OCI-LY7 (cell line): ENCODE measurements around the gene KHSRP. TPM values are rescaled to one million over a fixed set of nuclear protein-coding genes. Genes with fewer than 3 reads are reported as not detected.

Source experiments
- BruUV-seq: library from RNA; stranded (reverse); fragments of 400-500 nt; replicated peaks from 2 replicates; lab custom pipeline; 2021; lab: Mats Ljungman, UMichigan
- CTCF ChIA-PET: fragments of 300-600 bp; sonication (Branson Sonifier 250); formaldehyde crosslinking; loops from one replicate; lab custom pipeline; 2022; ENCODE audit warnings: antibody characterized with exemption; ENCODE audit not compliant: unreplicated experiment; lab: Charles Lee
- POLR2A ChIA-PET: fragments of 300-600 bp; sonication (Branson Sonifier 250); formaldehyde crosslinking; loops from one replicate; lab custom pipeline; 2022; ENCODE audit warnings: antibody characterized with exemption; lab: Charles Lee
- DNase-seq: peaks from one replicate; pipeline ENCODE4 v3.0.0-alpha.2; 2015; ENCODE audit warnings: low spot score
- H2AFZ ChIP-seq: fragments of 200-600 bp; sonication (generic), shearing (Covaris generic); 2 replicates; pipeline ENCODE4 v1.6.1; 2014; ENCODE audit warnings: mild to moderate bottlenecking, antibody characterized with exemption, low read length, moderate library complexity
- H3K27ac ChIP-seq: fragments of 200-600 bp; sonication (generic); 2 replicates; pipeline ENCODE4 v1.5.1; 2014; ENCODE audit warnings: mixed run types, low read depth, mild to moderate bottlenecking, moderate library complexity, low read length, inconsistent platforms; ENCODE audit not compliant: poor library complexity, severe bottlenecking
- H3K36me3 ChIP-seq: fragments of 200-600 bp; sonication (generic); 2 replicates; pipeline ENCODE4 v1.6.1; 2014; ENCODE audit warnings: mild to moderate bottlenecking, antibody characterized with exemption, low read length, moderate library complexity, mixed read lengths; ENCODE audit not compliant: insufficient read depth
- H3K4me1 ChIP-seq: fragments of 200-600 bp; sonication (generic); 2 replicates; pipeline ENCODE4 v1.5.1; 2014; ENCODE audit warnings: mild to moderate bottlenecking, low read length; ENCODE audit not compliant: insufficient read depth, poor library complexity, severe bottlenecking
- H3K4me2 ChIP-seq: fragments of 200-600 bp; sonication (generic); 2 replicates; pipeline ENCODE4 v1.6.1; 2014; ENCODE audit warnings: mild to moderate bottlenecking, low read length
- H3K4me3 ChIP-seq: fragments of 200-600 bp; sonication (generic); 2 replicates; pipeline ENCODE4 v1.5.1; 2014; ENCODE audit warnings: mild to moderate bottlenecking, low read depth, low read length; ENCODE audit not compliant: poor library complexity, severe bottlenecking
- H3K79me2 ChIP-seq: fragments of 200-600 bp; sonication (generic); 2 replicates; pipeline ENCODE4 v1.6.1; 2016; ENCODE audit warnings: low read depth, mild to moderate bottlenecking, low read length, moderate library complexity, mixed read lengths; ENCODE audit not compliant: insufficient read depth
- H3K9me2 ChIP-seq: fragments of 200-600 bp; sonication (generic); 2 replicates; pipeline ENCODE4 v1.6.1; 2016; ENCODE audit warnings: mild to moderate bottlenecking, low read length, mixed read lengths; ENCODE audit not compliant: insufficient read depth
- H3K9me3 ChIP-seq: fragments of 200-600 bp; sonication (generic); 2 replicates; pipeline ENCODE4 v1.6.1; 2014; ENCODE audit warnings: mild to moderate bottlenecking, mixed run types, low read length, mixed read lengths
- H4K20me1 ChIP-seq: fragments of 200-600 bp; sonication (generic); 2 replicates; pipeline ENCODE4 v1.6.1; 2014; ENCODE audit warnings: mild to moderate bottlenecking, antibody characterized with exemption, low read length, moderate library complexity, mixed read lengths; ENCODE audit not compliant: insufficient read depth
- EZH2phosphoT487 ChIP-seq: fragments of 200-600 bp; sonication (generic); IDR thresholded peaks from 2 replicates; pipeline ENCODE4 v1.6.1; 2018; ENCODE audit warnings: low read depth, borderline replicate concordance, mild to moderate bottlenecking, mixed run types, antibody characterized with exemption, low read length, moderate library complexity, mixed read lengths
- intact Hi-C: fragments of 100-400 bp; cut with micrococcal nuclease; formaldehyde crosslinking; loops from one replicate; pipeline ENCODE4 v1.10.0; 2022; ENCODE audit not compliant: unreplicated experiment
- total RNA-seq, 2 experiments: library from RNA; depleted of rRNA in 1 of 2; stranded (reverse); fragments of >200 nt in 1 of 2; shearing (Covaris generic) in 1 of 2; gene quantifications; 2 replicates each; pipeline ENCODE4 v1.2.3, GENCODE V29; 2014 to 2022
- TF ChIP-seq, protein P1 (sequence below): fragments of 200-600 bp; sonication (generic); conservative IDR thresholded peaks from 2 replicates; pipeline ENCODE4 v1.5.1; 2014; ENCODE audit warnings: mild to moderate bottlenecking, antibody characterized with exemption, low read length, moderate library complexity, mixed read lengths

KHSRP gene
- total RNA-seq, 2 experiments from 2014 or later = 255 to 499 TPM

GRCh38 chr19:6381030-6381750 is 43.4 kb downstream of the KHSRP start:
- TF ChIP-seq, protein P1, sequence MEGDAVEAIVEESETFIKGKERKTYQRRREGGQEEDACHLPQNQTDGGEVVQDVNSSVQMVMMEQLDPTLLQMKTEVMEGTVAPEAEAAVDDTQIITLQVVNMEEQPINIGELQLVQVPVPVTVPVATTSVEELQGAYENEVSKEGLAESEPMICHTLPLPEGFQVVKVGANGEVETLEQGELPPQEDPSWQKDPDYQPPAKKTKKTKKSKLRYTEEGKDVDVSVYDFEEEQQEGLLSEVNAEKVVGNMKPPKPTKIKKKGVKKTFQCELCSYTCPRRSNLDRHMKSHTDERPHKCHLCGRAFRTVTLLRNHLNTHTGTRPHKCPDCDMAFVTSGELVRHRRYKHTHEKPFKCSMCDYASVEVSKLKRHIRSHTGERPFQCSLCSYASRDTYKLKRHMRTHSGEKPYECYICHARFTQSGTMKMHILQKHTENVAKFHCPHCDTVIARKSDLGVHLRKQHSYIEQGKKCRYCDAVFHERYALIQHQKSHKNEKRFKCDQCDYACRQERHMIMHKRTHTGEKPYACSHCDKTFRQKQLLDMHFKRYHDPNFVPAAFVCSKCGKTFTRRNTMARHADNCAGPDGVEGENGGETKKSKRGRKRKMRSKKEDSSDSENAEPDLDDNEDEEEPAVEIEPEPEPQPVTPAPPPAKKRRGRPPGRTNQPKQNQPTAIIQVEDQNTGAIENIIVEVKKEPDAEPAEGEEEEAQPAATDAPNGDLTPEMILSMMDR = no peak
- intact Hi-C loops = no loop called here
- no peak overlapping the region for H3K27ac ChIP-seq
- no peaks in the 10 kb centered on the region for H3K9me3 ChIP-seq
- no peak overlapping the region for H2AFZ ChIP-seq
- no peaks in the 10 kb centered on the region for H3K79me2 ChIP-seq
- no peaks in the 10 kb centered on the region for H3K9me2 ChIP-seq
- H3K4me3 ChIP-seq = no peak overlapping the region
- H3K4me2 ChIP-seq = no peak overlapping the region
- no TSS peak for BruUV-seq
- H4K20me1 ChIP-seq = no peaks in the 10 kb centered on the region
- CTCF ChIA-PET = no interaction called here
- no peak for DNase-seq
- POLR2A ChIA-PET = no interaction called here
- peaks cover 76% of the 10 kb centered on the region for H3K36me3 ChIP-seq
- H3K4me1 ChIP-seq = no peaks in the 10 kb centered on the region

DNA sequence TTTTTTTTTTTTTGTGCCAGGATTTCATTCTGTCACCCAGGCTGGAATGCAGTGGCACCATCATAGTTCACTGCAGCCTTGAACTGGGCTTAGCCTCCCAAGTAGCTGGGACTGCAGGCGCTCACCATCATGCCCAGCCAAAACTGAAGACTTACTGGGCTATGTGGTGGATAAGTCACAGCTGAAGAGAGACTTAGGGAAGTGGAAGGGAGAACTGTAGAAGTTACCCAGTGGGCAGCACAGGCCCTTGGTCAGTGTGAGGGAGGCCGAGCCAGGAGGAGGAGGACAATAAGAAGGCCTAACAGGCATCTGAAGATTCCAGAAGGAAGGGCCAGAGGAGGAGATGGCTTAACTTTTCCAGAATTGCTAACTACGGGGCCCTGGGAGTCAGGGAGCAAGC is 44.9 kb downstream of the KHSRP start:
- Histone ChIP-seq H3K4me2 (no peak overlapping the region), H4K20me1 (no peaks in the 10 kb centered on the region), H3K4me3 (no peak overlapping the region), H2AFZ (no peak overlapping the region), H3K79me2 (no peaks in the 10 kb centered on the region), H3K4me1 (no peaks in the 10 kb centered on the region), H3K9me3 (no peaks in the 10 kb centered on the region), H3K36me3 (peaks cover 67% of the 10 kb centered on the region), H3K27ac (no peak overlapping the region), H3K9me2 (no peaks in the 10 kb centered on the region)
- ChIA-PET CTCF (no interaction called here), POLR2A (no interaction called here)
- no TSS peak for BruUV-seq
- intact Hi-C loops = no loop called here
- no peak for DNase-seq
- TF ChIP-seq EZH2phosphoT487 = no peak
- TF ChIP-seq, protein P1 = no peak

- BruUV-seq = no TSS peak
- Histone ChIP-seq H3K79me2 (no peaks in the 10 kb centered on the region), H3K4me1 (peaks cover 9% of the 10 kb centered on the region), H3K36me3 (peaks cover 56% of the 10 kb centered on the region), H3K4me2 (no peak overlapping the region), H3K9me3 (no peaks in the 10 kb centered on the region), H4K20me1 (no peaks in the 10 kb centered on the region), H2AFZ (no peak overlapping the region), H3K9me2 (no peaks in the 10 kb centered on the region), H3K27ac (no peak overlapping the region), H3K4me3 (no peak overlapping the region)
- POLR2A ChIA-PET = no interaction called here
- CTCF ChIA-PET = no interaction called here
- no peak for DNase-seq
- intact Hi-C loops = no loop called here
- TF ChIP-seq, protein P1 = no peak
- no peak for TF ChIP-seq EZH2phosphoT487
Observed at GRCh38 chr19:6378486-6378885, 46.1 kb downstream of the KHSRP start.
